Measurements from ENCODE around the gene KIF17.

Gene KIF17

GRCh38 chr1:20652300-20652699 lies 65.5 kb downstream of the KIF17 start:
- Histone ChIP-seq H3K27ac (ENCODE audit: low read depth, low read length) (no peak overlapping the region), H3K9ac (ENCODE audit: low read length in 5 of 5) (no peak overlapping the region), H3K4me3 (ENCODE audit: low read depth in 1 of 5, low read length in 5 of 5) (no peak overlapping the region), H3K36me3 (ENCODE audit: control insufficient read depth in 5 of 5, insufficient read depth in 5 of 5, low read length in 5 of 5) (peaks cover 8 to 98% (median 89%) of the 10 kb centered on the region in 5 donors), H3K4me1 (ENCODE audit: control insufficient read depth in 5 of 5, insufficient read depth in 5 of 5, low read length in 5 of 5) (peaks cover 0 to 7% (median 0%) of the 10 kb centered on the region in 5 donors), H3K27me3 (ENCODE audit: control insufficient read depth in 5 of 5, insufficient read depth in 4 of 5, low read length in 5 of 5) (no peaks in the 10 kb centered on the region), H3K9me3 (ENCODE audit: control insufficient read depth in 5 of 5, low read length in 5 of 5) (no peaks in the 10 kb centered on the region)

GRCh38 chr1:20648946-20649345 lies 68.9 kb downstream of the KIF17 start:
- Histone ChIP-seq H3K4me3 (ENCODE audit: low read depth in 1 of 5, low read length in 5 of 5) (no peak overlapping the region), H3K9me3 (ENCODE audit: control insufficient read depth in 5 of 5, low read length in 5 of 5) (no peaks in the 10 kb centered on the region), H3K4me1 (ENCODE audit: control insufficient read depth in 5 of 5, insufficient read depth in 5 of 5, low read length in 5 of 5) (peaks cover 0 to 1% (median 0%) of the 10 kb centered on the region in 5 donors), H3K9ac (ENCODE audit: low read length in 5 of 5) (no peak overlapping the region), H3K27ac (ENCODE audit: low read depth, low read length) (no peak overlapping the region), H3K27me3 (ENCODE audit: control insufficient read depth in 5 of 5, insufficient read depth in 4 of 5, low read length in 5 of 5) (no peaks in the 10 kb centered on the region), H3K36me3 (ENCODE audit: control insufficient read depth in 5 of 5, insufficient read depth in 5 of 5, low read length in 5 of 5) (peaks cover 12 to 88% (median 79%) of the 10 kb centered on the region in 5 donors)

GRCh38 chr1:20648438-20648837 lies 69.4 kb downstream of the KIF17 start:
- H3K9ac ChIP-seq (ENCODE audit: low read length in 5 of 5), result no peak overlapping the region
- H3K36me3 ChIP-seq (ENCODE audit: control insufficient read depth in 5 of 5, insufficient read depth in 5 of 5, low read length in 5 of 5), result peaks cover 14 to 87% (median 77%) of the 10 kb centered on the region in 5 donors
- H3K27ac ChIP-seq (ENCODE audit: low read depth, low read length), result no peak overlapping the region
- no peaks in the 10 kb centered on the region for H3K9me3 ChIP-seq (ENCODE audit: control insufficient read depth in 5 of 5, low read length in 5 of 5)
- no peaks in the 10 kb centered on the region for H3K27me3 ChIP-seq (ENCODE audit: control insufficient read depth in 5 of 5, insufficient read depth in 4 of 5, low read length in 5 of 5)
- H3K4me3 ChIP-seq (ENCODE audit: low read depth in 1 of 5, low read length in 5 of 5), result no peak overlapping the region
- H3K4me1 ChIP-seq (ENCODE audit: control insufficient read depth in 5 of 5, insufficient read depth in 5 of 5, low read length in 5 of 5), result no peaks in the 10 kb centered on the region

- no peak overlapping the region for H3K4me3 ChIP-seq (ENCODE audit: low read depth in 1 of 5, low read length in 5 of 5)
- no peaks in the 10 kb centered on the region for H3K9me3 ChIP-seq (ENCODE audit: control insufficient read depth in 5 of 5, low read length in 5 of 5)
- no peaks in the 10 kb centered on the region for H3K4me1 ChIP-seq (ENCODE audit: control insufficient read depth in 5 of 5, insufficient read depth in 5 of 5, low read length in 5 of 5)
- no peaks in the 10 kb centered on the region for H3K27me3 ChIP-seq (ENCODE audit: control insufficient read depth in 5 of 5, insufficient read depth in 4 of 5, low read length in 5 of 5)
- H3K9ac ChIP-seq (ENCODE audit: low read length in 5 of 5), result no peak overlapping the region
- H3K36me3 ChIP-seq (ENCODE audit: control insufficient read depth in 5 of 5, insufficient read depth in 5 of 5, low read length in 5 of 5), result peaks cover 15 to 89% (median 77%) of the 10 kb centered on the region in 5 donors
- no peak overlapping the region for H3K27ac ChIP-seq (ENCODE audit: low read depth, low read length)
Measured at GRCh38 chr1:20645414-20645813, 72.4 kb downstream of the KIF17 start.

GRCh38 chr1:20644416-20644815 lies 73.4 kb downstream of the KIF17 start:
- Histone ChIP-seq H3K36me3 (ENCODE audit: control insufficient read depth in 5 of 5, insufficient read depth in 5 of 5, low read length in 5 of 5) (peaks cover 11 to 87% (median 76%) of the 10 kb centered on the region in 5 donors), H3K4me3 (ENCODE audit: low read depth in 1 of 5, low read length in 5 of 5) (no peak overlapping the region), H3K4me1 (ENCODE audit: control insufficient read depth in 5 of 5, insufficient read depth in 5 of 5, low read length in 5 of 5) (no peaks in the 10 kb centered on the region), H3K27ac (ENCODE audit: low read depth, low read length) (no peak overlapping the region), H3K9me3 (ENCODE audit: control insufficient read depth in 5 of 5, low read length in 5 of 5) (no peaks in the 10 kb centered on the region), H3K27me3 (ENCODE audit: control insufficient read depth in 5 of 5, insufficient read depth in 4 of 5, low read length in 5 of 5) (no peaks in the 10 kb centered on the region), H3K9ac (ENCODE audit: low read length in 5 of 5) (no peak overlapping the region)

GRCh38 chr1:20643080-20643479 lies 74.7 kb downstream of the KIF17 start:
- H3K9ac ChIP-seq (ENCODE audit: low read length in 5 of 5), result no peak overlapping the region
- no peak overlapping the region for H3K4me3 ChIP-seq (ENCODE audit: low read depth in 1 of 5, low read length in 5 of 5)
- H3K27me3 ChIP-seq (ENCODE audit: control insufficient read depth in 5 of 5, insufficient read depth in 4 of 5, low read length in 5 of 5), result no peaks in the 10 kb centered on the region
- no peak overlapping the region for H3K27ac ChIP-seq (ENCODE audit: low read depth, low read length)
- peaks cover 11 to 87% (median 76%) of the 10 kb centered on the region in 5 donors for H3K36me3 ChIP-seq (ENCODE audit: control insufficient read depth in 5 of 5, insufficient read depth in 5 of 5, low read length in 5 of 5)
- H3K4me1 ChIP-seq (ENCODE audit: control insufficient read depth in 5 of 5, insufficient read depth in 5 of 5, low read length in 5 of 5), result no peaks in the 10 kb centered on the region
- no peaks in the 10 kb centered on the region for H3K9me3 ChIP-seq (ENCODE audit: control insufficient read depth in 5 of 5, low read length in 5 of 5)

GRCh38 chr1:20641975-20642374 lies 75.8 kb downstream of the KIF17 start:
- no peak overlapping the region for H3K4me3 ChIP-seq (ENCODE audit: low read depth in 1 of 5, low read length in 5 of 5)
- no peak overlapping the region for H3K9ac ChIP-seq (ENCODE audit: low read length in 5 of 5)
- H3K27ac ChIP-seq (ENCODE audit: low read depth, low read length), result no peak overlapping the region
- H3K9me3 ChIP-seq (ENCODE audit: control insufficient read depth in 5 of 5, low read length in 5 of 5), result no peaks in the 10 kb centered on the region
- peaks cover 11 to 91% (median 82%) of the 10 kb centered on the region in 5 donors for H3K36me3 ChIP-seq (ENCODE audit: control insufficient read depth in 5 of 5, insufficient read depth in 5 of 5, low read length in 5 of 5)
- H3K4me1 ChIP-seq (ENCODE audit: control insufficient read depth in 5 of 5, insufficient read depth in 5 of 5, low read length in 5 of 5), result no peaks in the 10 kb centered on the region
- no peaks in the 10 kb centered on the region for H3K27me3 ChIP-seq (ENCODE audit: control insufficient read depth in 5 of 5, insufficient read depth in 4 of 5, low read length in 5 of 5)

GRCh38 chr1:20640183-20640597 lies 77.6 kb downstream of the KIF17 start:
- Histone ChIP-seq H3K36me3 (ENCODE audit: control insufficient read depth in 5 of 5, insufficient read depth in 5 of 5, low read length in 5 of 5) (peaks cover 11 to 86% (median 79%) of the 10 kb centered on the region in 5 donors), H3K27ac (ENCODE audit: low read depth, low read length) (no peak overlapping the region), H3K9me3 (ENCODE audit: control insufficient read depth in 5 of 5, low read length in 5 of 5) (no peaks in the 10 kb centered on the region), H3K9ac (ENCODE audit: low read length in 5 of 5) (no peak overlapping the region), H3K27me3 (ENCODE audit: control insufficient read depth in 5 of 5, insufficient read depth in 4 of 5, low read length in 5 of 5) (no peaks in the 10 kb centered on the region), H3K4me3 (ENCODE audit: low read depth in 1 of 5, low read length in 5 of 5) (no peak overlapping the region), H3K4me1 (ENCODE audit: control insufficient read depth in 5 of 5, insufficient read depth in 5 of 5, low read length in 5 of 5) (peaks cover 0 to 4% (median 0%) of the 10 kb centered on the region in 5 donors)

GRCh38 chr1:20636785-20637347 lies 80.9 kb downstream of the KIF17 start:
- no peak overlapping the region for H3K27ac ChIP-seq (ENCODE audit: low read depth, low read length)
- H3K4me3 ChIP-seq (ENCODE audit: low read depth in 1 of 5, low read length in 5 of 5), result no peak overlapping the region
- no peaks in the 10 kb centered on the region for H3K27me3 ChIP-seq (ENCODE audit: control insufficient read depth in 5 of 5, insufficient read depth in 4 of 5, low read length in 5 of 5)
- H3K4me1 ChIP-seq (ENCODE audit: control insufficient read depth in 5 of 5, insufficient read depth in 5 of 5, low read length in 5 of 5), result peaks cover 0 to 24% (median 21%) of the 10 kb centered on the region in 5 donors
- peak overlapping the region in 1 of 5 donors; percentile 30 for H3K9ac ChIP-seq (ENCODE audit: low read length in 5 of 5)
- H3K9me3 ChIP-seq (ENCODE audit: control insufficient read depth in 5 of 5, low read length in 5 of 5), result no peaks in the 10 kb centered on the region
- H3K36me3 ChIP-seq (ENCODE audit: control insufficient read depth in 5 of 5, insufficient read depth in 5 of 5, low read length in 5 of 5), result peaks cover 3 to 53% (median 49%) of the 10 kb centered on the region in 5 donors

- Histone ChIP-seq H3K9me3 (ENCODE audit: control insufficient read depth in 5 of 5, low read length in 5 of 5) (no peaks in the 10 kb centered on the region), H3K4me3 (ENCODE audit: low read depth in 1 of 5, low read length in 5 of 5) (peak overlapping the region; percentile 73 to 93 (median 90)), H3K9ac (ENCODE audit: low read length in 5 of 5) (peak overlapping the region; percentile 57 to 89 (median 73)), H3K27me3 (ENCODE audit: control insufficient read depth in 5 of 5, insufficient read depth in 4 of 5, low read length in 5 of 5) (no peaks in the 10 kb centered on the region), H3K4me1 (ENCODE audit: control insufficient read depth in 5 of 5, insufficient read depth in 5 of 5, low read length in 5 of 5) (peaks cover 0 to 24% (median 21%) of the 10 kb centered on the region in 5 donors), H3K36me3 (ENCODE audit: control insufficient read depth in 5 of 5, insufficient read depth in 5 of 5, low read length in 5 of 5) (peaks cover 0 to 32% (median 28%) of the 10 kb centered on the region in 5 donors), H3K27ac (ENCODE audit: low read depth, low read length) (peak overlapping the region; percentile 86)
Measured at GRCh38 chr1:20634594-20635084, 83.2 kb downstream of the KIF17 start.

Measured in subcutaneous abdominal adipose tissue (tissue), 5 donors.